WI38 (cell line): ENCODE results near the gene LAMA5.

ENCODE experiments used
- H3K4me3 ChIP-seq: 2 replicates; pipeline ENCODE4 v1.5.1; 2011; ENCODE audit warnings: low read depth, mild to moderate bottlenecking, control low read depth, low read length
- TF ChIP-seq, protein P1 (sequence below): IDR thresholded peaks from 2 replicates; pipeline ENCODE4 v1.5.1; 2012; ENCODE audit warnings: low read depth, mild to moderate bottlenecking, control low read depth, low read length

LAMA5 gene

DNA sequence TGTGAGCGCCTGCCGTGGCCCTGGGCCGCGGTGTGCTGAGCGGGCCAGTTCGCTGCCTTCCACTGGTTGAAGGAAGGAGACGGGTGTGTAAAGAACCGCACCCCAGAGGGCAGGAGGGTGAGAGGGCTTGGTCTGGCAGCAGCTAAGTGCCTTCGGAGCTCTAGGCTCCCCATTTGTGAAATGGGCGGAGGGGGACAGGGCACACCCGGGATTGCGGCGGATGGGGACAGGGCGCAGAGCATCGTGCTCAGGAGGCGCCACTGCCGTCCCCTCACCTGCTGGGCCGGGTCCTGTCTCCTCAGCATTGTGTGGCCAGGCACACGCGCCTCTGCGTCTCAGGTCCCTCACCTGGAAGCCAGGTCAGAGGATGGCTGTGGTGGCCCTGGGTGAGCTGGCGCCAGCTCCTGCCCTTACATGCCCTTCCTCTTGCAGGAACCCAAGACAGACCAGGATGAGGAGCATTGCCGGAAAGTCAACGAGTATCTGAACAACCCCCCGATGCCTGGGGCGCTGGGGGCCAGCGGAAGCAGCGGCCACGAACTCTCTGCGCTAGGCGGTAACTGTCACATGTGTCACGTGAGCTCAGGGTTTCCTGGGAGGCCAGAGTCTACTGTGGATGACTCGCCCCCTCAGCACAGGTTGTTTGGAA, 61.2 kb downstream of the LAMA5 start:
- no peak overlapping the region for H3K4me3 ChIP-seq
- TF ChIP-seq, protein P1, sequence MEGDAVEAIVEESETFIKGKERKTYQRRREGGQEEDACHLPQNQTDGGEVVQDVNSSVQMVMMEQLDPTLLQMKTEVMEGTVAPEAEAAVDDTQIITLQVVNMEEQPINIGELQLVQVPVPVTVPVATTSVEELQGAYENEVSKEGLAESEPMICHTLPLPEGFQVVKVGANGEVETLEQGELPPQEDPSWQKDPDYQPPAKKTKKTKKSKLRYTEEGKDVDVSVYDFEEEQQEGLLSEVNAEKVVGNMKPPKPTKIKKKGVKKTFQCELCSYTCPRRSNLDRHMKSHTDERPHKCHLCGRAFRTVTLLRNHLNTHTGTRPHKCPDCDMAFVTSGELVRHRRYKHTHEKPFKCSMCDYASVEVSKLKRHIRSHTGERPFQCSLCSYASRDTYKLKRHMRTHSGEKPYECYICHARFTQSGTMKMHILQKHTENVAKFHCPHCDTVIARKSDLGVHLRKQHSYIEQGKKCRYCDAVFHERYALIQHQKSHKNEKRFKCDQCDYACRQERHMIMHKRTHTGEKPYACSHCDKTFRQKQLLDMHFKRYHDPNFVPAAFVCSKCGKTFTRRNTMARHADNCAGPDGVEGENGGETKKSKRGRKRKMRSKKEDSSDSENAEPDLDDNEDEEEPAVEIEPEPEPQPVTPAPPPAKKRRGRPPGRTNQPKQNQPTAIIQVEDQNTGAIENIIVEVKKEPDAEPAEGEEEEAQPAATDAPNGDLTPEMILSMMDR: no peak

DNA sequence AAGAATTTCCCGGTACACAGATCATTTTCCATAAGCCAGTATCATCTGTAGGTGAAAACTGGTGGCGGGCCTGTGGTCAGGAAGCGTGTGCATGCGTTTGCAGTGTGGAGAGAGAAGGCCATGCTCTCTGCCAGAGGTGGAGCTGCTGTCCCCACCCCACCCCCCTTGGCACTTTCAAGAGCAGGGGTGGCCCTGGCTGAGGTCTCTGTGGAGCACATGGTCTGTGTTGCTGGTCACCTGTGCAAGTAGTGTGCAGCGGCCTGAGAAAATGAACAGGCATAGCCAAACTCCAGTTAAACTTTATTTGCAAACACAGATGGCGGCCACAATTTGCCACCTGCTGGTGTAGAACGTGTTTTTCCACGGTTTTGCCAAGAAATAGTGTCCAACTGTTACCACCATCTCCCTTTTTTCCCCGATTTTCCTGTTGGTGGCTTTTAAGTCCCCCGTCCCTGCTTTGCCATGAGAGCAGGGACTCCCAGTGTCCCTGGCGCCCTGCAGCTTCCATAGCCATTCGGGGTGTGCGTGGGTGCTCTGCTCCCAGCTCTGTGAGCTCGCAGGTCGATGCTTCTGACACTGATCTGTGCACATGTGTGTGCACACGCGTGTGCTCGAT, 61.9 kb downstream of the LAMA5 start:
- no peak overlapping the region for H3K4me3 ChIP-seq
- TF ChIP-seq, protein P1: no peak

DNA sequence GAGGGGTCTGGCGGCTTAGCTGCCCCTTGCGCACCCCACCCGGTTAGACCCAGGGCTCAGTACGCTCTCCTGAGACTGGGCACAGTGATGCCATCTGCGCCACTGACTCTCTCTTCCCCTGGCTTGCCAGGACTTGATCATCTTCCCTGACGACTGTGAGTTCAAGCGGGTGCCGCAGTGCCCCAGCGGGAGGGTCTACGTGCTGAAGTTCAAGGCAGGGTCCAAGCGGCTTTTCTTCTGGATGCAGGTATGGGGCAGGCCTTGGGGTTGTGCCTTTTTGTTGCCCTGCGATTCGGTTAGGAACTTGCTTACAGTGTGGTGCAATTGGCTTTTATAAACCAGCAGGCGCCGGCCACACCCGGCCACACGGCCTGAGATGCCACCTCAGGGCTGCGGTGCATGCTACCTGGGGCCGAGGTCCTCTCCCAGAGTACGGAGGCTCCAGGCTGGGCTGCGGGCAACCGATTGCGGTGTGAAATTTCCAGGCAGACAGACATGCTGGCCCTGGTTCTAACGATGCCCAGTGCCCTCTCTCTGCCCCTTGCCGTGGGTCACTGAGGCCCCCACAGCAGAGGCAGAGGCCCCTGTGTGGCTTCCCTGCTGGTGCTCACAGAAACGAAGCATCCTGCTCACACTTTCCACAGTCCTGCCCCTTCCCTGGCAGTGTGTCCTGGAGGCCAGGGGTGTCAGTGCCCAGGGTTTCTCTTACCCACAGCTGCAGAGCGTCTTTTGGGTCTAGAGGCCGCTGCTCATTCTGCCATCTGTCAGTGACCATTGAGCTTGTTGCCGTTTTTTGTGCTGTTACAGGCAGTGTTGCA, 62.6 kb downstream of the LAMA5 start:
- TF ChIP-seq, protein P1: no peak
- H3K4me3 ChIP-seq: peak overlapping the region; percentile 88

DNA sequence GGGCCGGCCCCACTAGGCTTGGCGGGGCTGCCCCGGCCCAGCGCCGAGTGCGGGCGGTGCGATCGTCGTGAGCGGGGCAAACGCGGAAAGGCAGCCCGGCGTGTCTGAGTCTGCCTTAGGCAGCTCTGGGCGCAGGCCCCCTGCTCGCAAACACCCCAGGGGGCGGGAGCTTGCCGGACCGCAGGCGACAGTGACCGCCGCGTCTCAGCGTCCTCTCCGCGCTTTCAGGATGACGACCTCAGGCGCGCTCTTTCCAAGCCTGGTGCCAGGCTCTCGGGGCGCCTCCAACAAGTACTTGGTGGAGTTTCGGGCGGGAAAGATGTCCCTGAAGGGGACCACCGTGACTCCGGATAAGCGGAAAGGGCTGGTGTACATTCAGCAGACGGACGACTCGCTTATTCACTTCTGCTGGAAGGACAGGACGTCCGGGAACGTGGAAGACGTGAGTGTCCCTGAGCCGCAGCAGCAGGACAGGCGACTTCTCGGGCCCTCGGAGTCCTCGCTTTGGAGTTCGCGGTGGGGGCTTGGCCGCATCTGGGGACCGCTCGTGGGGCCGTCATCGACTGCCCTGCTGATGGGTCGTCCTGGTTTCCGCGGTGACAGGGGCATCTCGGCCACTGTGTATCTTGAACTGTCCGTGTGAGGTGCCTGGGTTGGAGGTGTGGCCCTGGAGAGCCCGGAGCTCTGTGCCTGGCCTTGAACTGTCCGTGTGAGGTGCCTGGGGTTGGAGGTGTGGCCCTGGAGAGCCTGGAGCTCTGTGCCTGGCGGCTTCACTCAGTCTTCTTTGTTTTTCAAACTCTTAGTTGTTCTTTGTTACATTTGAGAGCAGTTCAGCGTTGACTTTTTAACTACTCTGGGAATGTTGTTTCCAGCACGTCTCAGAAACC, 63.5 kb downstream of the LAMA5 start:
- TF ChIP-seq, protein P1: no peak
- H3K4me3 ChIP-seq: peak overlapping the region; percentile 88

DNA sequence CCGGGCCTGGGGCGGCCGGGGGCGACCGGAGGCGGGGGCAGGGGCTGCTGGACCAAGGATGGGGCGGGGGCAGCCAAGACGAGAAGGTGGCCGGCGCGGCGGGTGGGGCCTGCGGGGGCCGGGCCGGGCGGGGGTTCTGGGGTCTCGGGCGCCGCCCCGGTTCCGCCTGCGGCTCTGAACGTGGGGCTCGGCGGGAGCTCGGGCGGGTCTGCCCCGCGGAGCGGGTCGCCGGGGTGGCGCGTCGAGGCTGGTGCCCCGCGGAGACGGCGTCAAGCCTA, 64.1 kb downstream of the LAMA5 start:
- H3K4me3 ChIP-seq: peak overlapping the region; percentile 88
- TF ChIP-seq, protein P1: no peak

DNA sequence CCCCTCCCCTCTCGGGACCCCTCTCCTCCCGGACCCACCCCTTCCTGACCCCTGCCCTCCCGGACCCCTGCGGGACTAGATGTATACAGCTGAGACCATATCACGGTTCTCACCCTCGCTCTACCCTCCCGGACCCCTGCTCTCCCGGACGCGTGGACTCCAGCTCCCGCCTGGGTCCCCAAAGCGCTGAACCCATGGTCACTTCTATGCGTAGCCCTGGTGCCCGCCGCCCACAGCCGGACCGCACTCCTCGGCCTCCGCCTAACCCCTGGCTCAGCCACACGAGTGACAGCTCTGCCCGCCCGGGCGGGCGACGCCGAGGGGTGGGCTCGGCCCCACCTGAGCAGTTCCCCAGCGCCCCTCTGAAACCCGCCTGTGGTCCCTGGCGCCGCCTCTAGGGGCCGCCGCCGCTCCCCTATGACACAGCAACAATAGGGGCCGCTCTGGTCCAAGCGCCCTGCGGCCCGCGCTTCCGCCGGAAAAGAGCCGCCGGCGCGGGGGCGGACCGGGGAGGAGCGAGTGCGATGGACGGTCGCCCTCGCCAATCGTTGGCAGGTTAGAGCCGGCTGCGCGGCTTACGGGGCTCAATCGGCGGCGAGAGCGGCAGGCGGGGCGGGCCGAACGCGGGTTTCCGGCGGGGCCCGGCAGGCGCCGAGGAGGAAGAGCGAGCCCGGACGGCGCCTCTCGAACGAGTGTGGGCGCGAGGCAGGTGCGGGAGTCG, 64.6 kb downstream of the LAMA5 start, which contains the start of gene ADRM1:
Gene ADRM1 (plus strand): TSS at position 657 of the 721 bp plus-strand sequence. CDS start 572 bp downstream, outside the sequence.
- peak within 1 kb of the TSS; percentile 88 for H3K4me3 ChIP-seq
- TF ChIP-seq, protein P1: peak; percentile 93
